NCI-H146 treated with DMSO at 0.1 percent for 48 hours (cell line): Measurements from ENCODE around the gene ATM.
A peak's percentile ranks its signal among the peaks of the same experiment; 100 is the strongest.

Source experiments
- DNase-seq: peaks from one replicate; lab custom pipeline; 2025; ENCODE audit not compliant: unreplicated experiment; lab: John Stamatoyannopoulos, UW

Gene ATM

DNA sequence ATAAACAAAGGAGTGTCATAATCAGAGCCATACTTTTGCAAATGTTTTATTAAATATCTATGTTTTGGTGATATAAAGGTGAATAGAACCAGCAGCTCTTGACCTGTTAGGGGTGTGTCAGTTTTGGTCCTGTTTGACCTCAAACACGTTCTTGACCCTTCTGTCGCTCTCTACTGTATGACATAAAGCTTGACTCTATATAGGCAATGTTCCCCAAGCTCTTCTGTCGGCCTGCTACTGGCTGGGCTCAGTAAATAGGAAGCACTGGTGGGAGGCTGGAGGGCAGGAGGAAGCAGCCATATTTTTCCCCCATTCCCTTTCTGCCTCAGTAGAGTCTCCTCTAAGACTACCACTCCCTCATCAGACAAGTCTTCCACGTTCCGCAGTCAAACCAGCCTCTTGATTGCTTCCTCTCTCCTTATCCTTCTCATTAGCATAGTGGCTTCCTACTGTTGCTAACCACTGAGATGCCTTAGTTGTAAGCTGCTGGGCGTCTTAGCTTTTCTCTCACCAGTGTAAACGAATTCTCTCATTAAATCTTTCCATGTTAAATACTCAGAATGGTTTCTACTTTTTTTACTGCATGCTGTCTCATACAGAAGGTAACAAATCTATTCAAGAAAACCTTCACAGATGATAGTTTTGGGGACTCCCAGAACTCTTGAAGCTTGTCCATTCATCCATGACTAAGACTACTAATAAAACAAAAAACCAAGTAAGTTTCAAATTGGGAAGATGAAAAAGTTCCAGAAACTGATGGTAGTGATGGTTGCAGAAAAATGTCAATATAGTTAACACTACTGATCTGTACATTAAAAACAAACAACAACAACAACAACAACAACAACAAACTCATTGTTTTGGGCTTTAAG is 3.7 kb upstream of the ATM start:
- DNase-seq: no peak

- no peak for DNase-seq
Measured at GRCh38 chr11:108220721-108221336, 2.0 kb upstream of the ATM start.

DNA sequence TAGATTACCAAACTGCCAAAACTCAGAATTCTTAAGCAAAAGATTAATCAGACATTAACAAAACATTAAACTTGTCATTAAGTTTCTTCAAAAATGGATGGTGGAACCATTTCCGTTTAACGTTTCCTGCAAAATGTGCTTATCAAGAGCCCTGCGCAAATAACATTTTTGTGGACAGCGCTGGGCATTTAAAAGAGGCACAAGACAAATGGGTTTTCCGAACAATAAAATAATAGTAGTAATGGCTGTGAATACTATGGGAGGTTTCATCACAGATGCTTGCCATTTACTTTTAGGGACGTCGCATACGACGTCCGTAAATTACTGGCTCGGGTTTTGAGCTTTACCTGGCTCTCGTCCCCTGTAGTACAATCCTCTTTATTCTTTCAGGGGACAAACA is 1.5 kb upstream of the ATM start:
- DNase-seq: no peak

GRCh38 chr11:108221911-108222573 is 825 bp upstream of the ATM start:
- no peak for DNase-seq

GRCh38 chr11:108223348-108224149 is 682 bp downstream of the ATM start:
- DNase-seq: peak; percentile 47

DNA sequence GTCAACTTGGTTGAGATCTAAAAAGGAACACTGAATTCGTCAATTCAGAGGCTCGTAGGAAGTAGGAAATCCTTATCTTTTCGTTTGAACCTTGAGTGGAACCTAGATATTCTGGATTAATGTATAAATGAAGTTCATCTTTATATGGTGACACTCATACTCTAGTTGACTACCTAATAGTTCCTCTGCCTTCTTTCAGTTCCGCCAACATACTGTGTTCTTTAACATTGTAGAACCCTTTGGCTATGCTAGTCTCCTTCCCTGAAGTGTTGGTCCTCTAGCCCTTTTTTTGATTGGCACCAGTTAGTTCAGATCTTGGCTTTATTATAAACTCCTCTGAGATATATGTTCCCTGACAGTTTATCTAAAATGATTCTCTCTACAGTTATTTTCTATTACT is 1.5 kb downstream of the ATM start:
- DNase-seq: no peak

GRCh38 chr11:108224911-108225786 is 2.3 kb downstream of the ATM start:
- DNase-seq: no peak

GRCh38 chr11:108226036-108226435 is 3.2 kb downstream of the ATM start:
- no peak for DNase-seq

- no peak for DNase-seq
Measured at GRCh38 chr11:108228251-108228650, 5.4 kb downstream of the ATM start.

- no peak for DNase-seq
Measured at GRCh38 chr11:108233277-108233945, 10.5 kb downstream of the ATM start.

GRCh38 chr11:108235192-108235591 is 12.3 kb downstream of the ATM start:
- no peak for DNase-seq

DNA sequence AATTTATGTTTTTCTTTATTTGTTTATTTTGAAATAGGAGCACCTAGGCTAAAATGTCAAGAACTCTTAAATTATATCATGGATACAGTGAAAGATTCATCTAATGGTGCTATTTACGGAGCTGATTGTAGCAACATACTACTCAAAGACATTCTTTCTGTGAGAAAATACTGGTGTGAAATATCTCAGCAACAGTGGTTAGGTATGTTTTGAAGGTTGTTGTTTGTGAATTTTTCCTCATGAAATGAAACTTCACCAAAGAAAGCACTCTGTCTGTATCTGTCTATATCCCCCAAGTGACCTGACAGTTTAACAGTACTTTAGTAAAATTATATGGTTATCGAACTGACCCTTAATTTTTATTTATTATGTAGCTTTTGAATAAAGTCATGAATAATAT is 12.8 kb downstream of the ATM start:
- DNase-seq: no peak

- no peak for DNase-seq
Measured at GRCh38 chr11:108237058-108237481, 14.2 kb downstream of the ATM start.

DNA sequence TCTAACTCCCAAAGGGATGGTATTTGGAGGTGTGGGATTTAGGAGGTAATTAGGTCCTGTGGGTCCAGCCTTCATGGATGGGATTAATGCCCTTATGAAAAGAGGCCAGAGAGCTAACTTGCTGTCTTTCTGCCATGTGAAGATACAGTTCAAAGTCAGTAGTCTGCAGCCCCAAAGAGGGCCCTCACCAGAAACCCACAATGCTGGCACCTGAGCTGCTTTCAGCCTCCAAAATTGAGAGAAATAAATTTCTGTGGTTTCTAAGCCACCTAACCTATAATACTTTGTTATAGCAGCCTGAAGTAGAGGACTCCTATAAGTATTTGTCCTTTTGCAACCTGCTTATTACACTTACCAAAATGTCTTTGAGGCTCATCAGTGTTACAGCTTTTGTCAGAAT is 16.2 kb downstream of the ATM start:
- DNase-seq: no peak

DNA sequence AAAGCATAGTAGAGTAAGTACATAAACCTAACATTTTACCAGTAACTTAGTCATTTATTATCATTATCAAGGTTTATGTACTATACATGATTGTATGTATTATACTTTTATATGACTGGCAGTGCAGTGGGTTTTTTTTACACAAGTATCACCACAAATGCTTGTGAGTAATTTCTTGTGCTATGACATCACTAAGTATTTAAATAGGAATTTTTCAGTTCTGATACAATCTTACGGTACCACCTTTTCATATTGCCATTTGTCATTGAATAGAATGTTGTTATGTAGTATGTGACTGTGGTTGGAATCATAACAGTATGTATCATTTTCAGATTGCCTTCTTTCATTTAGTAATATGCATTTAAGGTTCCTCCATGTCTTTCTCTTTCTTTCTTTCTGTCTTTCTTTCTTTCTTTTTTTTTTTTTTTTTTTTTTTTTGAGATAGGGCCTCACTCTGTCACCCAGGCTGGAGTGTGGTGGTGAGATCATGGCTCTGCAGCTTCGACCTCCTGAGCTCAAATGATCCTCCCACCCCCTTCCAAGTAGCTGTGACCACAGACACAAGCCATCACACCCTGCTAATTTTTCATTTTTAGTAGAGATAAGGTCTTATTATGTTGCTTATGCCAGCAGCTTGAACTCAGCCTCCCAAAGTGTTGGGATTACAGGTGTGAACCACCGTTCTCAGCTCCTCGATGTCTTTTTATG is 18.6 kb downstream of the ATM start:
- no peak for DNase-seq

GRCh38 chr11:108242422-108242821 is 19.6 kb downstream of the ATM start:
- DNase-seq: no peak

DNA sequence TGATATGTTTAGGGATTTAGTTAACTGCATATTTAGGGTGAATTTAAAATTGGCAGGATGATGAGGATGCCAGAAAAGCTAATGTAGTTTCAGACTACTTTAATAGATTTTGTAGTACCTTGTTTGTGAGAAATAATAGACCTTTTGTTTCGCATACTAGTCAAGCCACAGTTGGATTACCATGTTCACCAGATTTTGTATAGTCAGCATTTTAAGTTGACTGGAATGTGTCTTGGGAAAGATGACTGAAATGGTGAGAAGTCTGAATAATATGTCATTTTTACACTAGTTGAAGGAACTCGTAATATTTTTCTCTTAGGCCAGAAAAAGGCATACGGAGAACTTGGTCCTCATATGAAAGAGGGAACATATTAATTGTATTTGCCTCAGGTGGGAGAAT is 23.4 kb downstream of the ATM start:
- DNase-seq: no peak

DNA sequence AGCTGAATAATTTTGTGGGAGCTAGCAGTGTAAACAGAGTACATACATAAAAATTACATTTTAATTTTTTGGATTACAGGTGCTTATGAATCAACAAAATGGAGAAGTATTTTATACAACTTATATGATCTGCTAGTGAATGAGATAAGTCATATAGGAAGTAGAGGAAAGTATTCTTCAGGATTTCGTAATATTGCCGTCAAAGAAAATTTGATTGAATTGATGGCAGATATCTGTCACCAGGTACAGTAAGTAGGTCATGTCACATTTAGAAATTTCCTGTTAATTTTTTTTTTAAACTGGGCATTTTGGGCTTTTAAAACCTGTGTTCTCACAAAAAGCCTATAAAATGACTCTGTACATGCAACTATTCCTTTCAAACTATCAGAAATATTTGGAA is 24.0 kb downstream of the ATM start:
- no peak for DNase-seq

DNA sequence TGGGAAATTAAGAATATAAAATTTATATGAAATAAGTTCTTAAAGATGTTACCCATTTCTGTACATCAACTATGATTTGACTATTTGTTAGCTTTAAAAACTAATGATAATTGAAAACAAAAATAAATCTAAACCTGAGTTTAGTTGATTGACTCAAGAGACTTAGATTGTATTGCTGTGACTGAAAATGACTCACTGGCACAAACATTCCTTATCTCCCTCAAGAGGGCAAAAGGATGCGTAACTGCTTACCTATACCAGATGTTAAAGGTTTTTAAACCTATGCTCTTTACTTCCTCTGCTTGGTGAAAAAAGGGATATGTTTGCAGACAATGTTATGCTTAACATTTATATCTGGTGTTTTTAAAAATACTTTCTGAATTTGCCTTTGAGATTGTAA is 30.3 kb downstream of the ATM start:
- DNase-seq: no peak
